Natural killer cell (primary cell): ENCODE data around the gene PBX2. TPM values are rescaled to one million over a fixed set of nuclear protein-coding genes. Genes with fewer than 3 reads are reported as not detected.

Experiments
- ATAC-seq, 3 donors: fragments of 150-1000 bp in 2 of 3; fragments of 200-7000 bp in 1 of 3; cut with Tn5 transposase; 1 replicate in 1 of 3; 2 replicates in 2 of 3; pipeline ENCODE4 v1.10.0; 2021; ENCODE audit warnings: mild to moderate bottlenecking in 2 of 3, moderate library complexity in 2 of 3
- DNase-seq, 2 donors: peaks; one replicate each; pipeline versions ENCODE4 v3.0.0 to v3.0.0-alpha.2; 2013 to 2021; ENCODE audit warnings: mixed read lengths in 1 of 2
- H3K27ac ChIP-seq: one replicate; pipeline ENCODE4 v1.5.1; 2013; ENCODE audit warnings: mild to moderate bottlenecking, low read length
- H3K27me3 ChIP-seq: one replicate; pipeline ENCODE4 v1.6.1; 2013; ENCODE audit warnings: low read length; ENCODE audit not compliant: control insufficient read depth, insufficient read depth
- H3K36me3 ChIP-seq: one replicate; pipeline ENCODE4 v1.6.1; 2013; ENCODE audit warnings: low read length; ENCODE audit not compliant: control insufficient read depth, insufficient read depth
- H3K4me1 ChIP-seq: one replicate; pipeline ENCODE4 v1.6.1; 2013; ENCODE audit warnings: low read length; ENCODE audit not compliant: control insufficient read depth, insufficient read depth
- H3K4me3 ChIP-seq: one replicate; pipeline ENCODE4 v1.5.1; 2013; ENCODE audit warnings: low read length
- H3K9me3 ChIP-seq: one replicate; pipeline ENCODE4 v1.6.1; 2013; ENCODE audit warnings: low read length; ENCODE audit not compliant: control insufficient read depth, insufficient read depth
- H3K27ac Mint-ChIP-seq, 2 donors: one replicate each; pipeline ENCODE4 v1.8.0; 2022; ENCODE audit warnings: mild to moderate bottlenecking in 2 of 2, mixed read lengths in 2 of 2, moderate library complexity in 1 of 2
- H3K27me3 Mint-ChIP-seq, 2 donors: one replicate each; pipeline ENCODE4 v1.8.0; 2022; ENCODE audit warnings: low read depth in 2 of 2, mixed read lengths in 2 of 2
- H3K36me3 Mint-ChIP-seq: one replicate; pipeline ENCODE4 v1.8.0; 2022; ENCODE audit warnings: mixed read lengths
- H3K4me1 Mint-ChIP-seq, 2 donors: one replicate each; pipeline ENCODE4 v1.8.0; 2022; ENCODE audit warnings: mixed read lengths in 2 of 2
- H3K4me3 Mint-ChIP-seq: one replicate; pipeline ENCODE4 v1.8.0; 2022; ENCODE audit warnings: mild to moderate bottlenecking, moderate library complexity, mixed read lengths
- H3K9me3 Mint-ChIP-seq, 2 donors: one replicate each; pipeline ENCODE4 v1.8.0; 2022; ENCODE audit warnings: mixed read lengths in 2 of 2
- CTCF ChIP-seq: fragments of 200-600 bp; IDR thresholded peaks from one replicate; pipeline ENCODE4 v1.8.0; 2022; ENCODE audit warnings: antibody characterized with exemption
- WGBS: methylation state at CpG from one replicate; pipeline ENCODE4 v1.1.7; 2013; ENCODE audit warnings: missing lambda C conversion rate; ENCODE audit not compliant: insufficient coverage; 5-methylcytosine and 5-hydroxymethylcytosine counted together
- intact Hi-C: fragments of 100-400 bp; cut with micrococcal nuclease; formaldehyde crosslinking; loops from one replicate; pipeline ENCODE4 v1.14.2; 2022
- total RNA-seq, 4 donors: library from RNA; stranded (reverse); fragments of 120-200 nt in 1 of 4; gene quantifications; one replicate each; pipeline versions ENCODE4 v1.2.3 to v1.2.4, GENCODE V29; 2013 to 2022

Gene PBX2
- total RNA-seq, 3 donors from 2014 or later (not counting 1 experiment from before 2014, with no cell fraction given), result 111 to 116 (median 112) TPM

- ATAC-seq (no peak), DNase-seq (no peak)
- H3K27ac ChIP-seq, result no peak overlapping the region
- H3K4me1 Mint-ChIP-seq, result peaks cover 54 to 71% of the 10 kb centered on the region in 2 donors
- H3K36me3 Mint-ChIP-seq, result no peaks in the 10 kb centered on the region
- H3K27ac Mint-ChIP-seq, result no peak overlapping the region
- H3K27me3 ChIP-seq, result no peaks in the 10 kb centered on the region
- no peak for TF ChIP-seq CTCF
- H3K4me1 ChIP-seq, result peaks cover 34% of the 10 kb centered on the region
- H3K9me3 ChIP-seq, result no peaks in the 10 kb centered on the region
- no peaks in the 10 kb centered on the region for H3K27me3 Mint-ChIP-seq
- 100% methylated on average over 1 of the region's 1 CpG for WGBS
- intact Hi-C loops, result loop anchor here (10.0 kb wide), 1 partner anchor 510 kb away; the partner anchor contains the start of genes C6orf47, CSNK2B, GPANK1 and LY6G5B
- H3K36me3 ChIP-seq, result peaks cover 16% of the 10 kb centered on the region
- no peak overlapping the region for H3K4me3 ChIP-seq
- H3K4me3 Mint-ChIP-seq, result peak overlapping the region; percentile 97
- no peaks in the 10 kb centered on the region for H3K9me3 Mint-ChIP-seq
These were observed 15.6 kb downstream of the PBX2 start for GRCh38 chr6:32174416-32174815.

- H3K4me3 Mint-ChIP-seq, result no peak overlapping the region
- Histone ChIP-seq H3K4me3 (no peak overlapping the region), H3K27me3 (no peaks in the 10 kb centered on the region), H3K9me3 (no peaks in the 10 kb centered on the region), H3K27ac (no peak overlapping the region), H3K4me1 (peaks cover 25% of the 10 kb centered on the region), H3K36me3 (peaks cover 23% of the 10 kb centered on the region)
- no peaks in the 10 kb centered on the region for H3K27me3 Mint-ChIP-seq
- TF ChIP-seq CTCF, result no peak
- no peak overlapping the region for H3K27ac Mint-ChIP-seq
- peaks cover 42 to 59% of the 10 kb centered on the region in 2 donors for H3K4me1 Mint-ChIP-seq
- ATAC-seq (no peak), DNase-seq (no peak)
- intact Hi-C loops, result loop anchor here (10.0 kb wide), 1 partner anchor 508 kb away; the partner anchor contains the start of genes C6orf47, CSNK2B, GPANK1 and LY6G5B
- H3K36me3 Mint-ChIP-seq, result no peaks in the 10 kb centered on the region
- WGBS, result 73% methylated on average over 4 of the region's 4 CpGs
- no peaks in the 10 kb centered on the region for H3K9me3 Mint-ChIP-seq
These were observed 16.8 kb downstream of the PBX2 start for GRCh38 chr6:32173051-32173727.

GRCh38 chr6:32171234-32171633, 18.8 kb downstream of the PBX2 start:
- peaks cover 10% of the 10 kb centered on the region for H3K4me1 ChIP-seq
- no peak for ATAC-seq
- no peaks in the 10 kb centered on the region for H3K27me3 ChIP-seq
- no peak overlapping the region for H3K27ac ChIP-seq
- DNase-seq, result no peak
- H3K4me1 Mint-ChIP-seq, result peaks cover 23 to 40% of the 10 kb centered on the region in 2 donors
- no peak overlapping the region for H3K27ac Mint-ChIP-seq
- intact Hi-C loops, result loop anchor here (10.0 kb wide), 1 partner anchor 506 kb away; the partner anchor contains the start of genes C6orf47, CSNK2B, GPANK1 and LY6G5B
- no peaks in the 10 kb centered on the region for H3K27me3 Mint-ChIP-seq
- peaks cover 25% of the 10 kb centered on the region for H3K36me3 ChIP-seq
- no peaks in the 10 kb centered on the region for H3K9me3 ChIP-seq
- 98% methylated on average over 6 of the region's 6 CpGs for WGBS
- H3K4me3 Mint-ChIP-seq, result no peak overlapping the region
- H3K4me3 ChIP-seq, result no peak overlapping the region
- TF ChIP-seq CTCF, result no peak
- no peaks in the 10 kb centered on the region for H3K36me3 Mint-ChIP-seq
- H3K9me3 Mint-ChIP-seq, result no peaks in the 10 kb centered on the region
